ENCODE results near the gene GMDS. TPM values are rescaled to one million over a fixed set of nuclear protein-coding genes. Genes with fewer than 3 reads are reported as not detected.

The GMDS gene
- total and polyA plus RNA-seq, 2 of the 8 experiments (the other 6 are each of a cell fraction or from before 2014, with no cell fraction given) = 16.8 to 50.0 TPM

DNA sequence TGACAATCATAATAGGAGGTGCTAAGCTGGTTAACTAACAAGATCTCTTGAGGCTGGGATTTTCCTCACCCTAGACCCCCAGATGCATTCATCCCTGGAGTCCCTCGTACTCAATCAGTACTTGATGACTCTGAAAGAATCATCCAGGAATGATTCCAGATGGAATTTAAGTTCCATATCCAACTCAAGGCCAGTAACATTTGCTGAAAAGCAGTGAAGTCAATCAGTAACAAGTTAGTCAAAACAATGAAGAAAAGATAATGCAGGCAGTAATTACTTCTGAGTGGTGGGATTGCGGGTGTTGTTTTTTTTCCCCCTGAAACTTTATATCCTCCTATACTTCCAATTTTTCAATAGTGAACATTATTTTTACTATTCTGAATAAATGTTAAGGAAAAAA, 18.6 kb downstream of the GMDS start:
- Histone ChIP-seq H2BK20ac (ENCODE audit: low read length) (no peak overlapping the region), H3K4me2 (ENCODE audit: insufficient read depth in 1 of 2, low read depth in 2 of 2, low read length in 2 of 2) (no peak overlapping the region), H3K56ac (replicated peaks; ENCODE audit: insufficient read length, low read depth, low read length) (no peak overlapping the region), H3K9ac (replicated peaks in 1 of 4; ENCODE audit: extremely low read depth in 1 of 4, low read depth in 3 of 4, low read length in 3 of 4) (no peak overlapping the region), H2BK15ac (ENCODE audit: low read length) (no peak overlapping the region), H4K20me1 (replicated peaks in 1 of 2; ENCODE audit: control insufficient read depth in 1 of 2, insufficient read depth in 2 of 2, low read length in 2 of 2) (peaks cover 0 to 1% of the 10 kb centered on the region in 2 experiments), H4K91ac (replicated peaks; ENCODE audit: insufficient read length, low read length) (no peak overlapping the region), H3K4me3 (ENCODE audit: extremely low read depth in 1 of 4, insufficient read depth in 2 of 4, low read depth in 3 of 4, low read length in 4 of 4) (no peak overlapping the region), H3K36me3 (ENCODE audit: control insufficient read depth in 2 of 4, insufficient read depth in 4 of 4, low read length in 3 of 4) (no peaks in the 10 kb centered on the region), H2AK5ac (ENCODE audit: low read depth, low read length) (no peak overlapping the region), H2AFZ (ENCODE audit: low read length) (no peak overlapping the region), H3K4me1 (replicated peaks in 1 of 4; ENCODE audit: control insufficient read depth in 3 of 4, insufficient read depth in 4 of 4, low read length in 3 of 4) (peaks cover 3 to 16% (median 7%) of the 10 kb centered on the region in 4 experiments; a peak in 5 of 7 replicates), H3K27me3 (replicated peaks in 1 of 4; ENCODE audit: control insufficient read depth in 3 of 4, extremely low read depth in 1 of 4, insufficient read depth in 3 of 4, low read length in 3 of 4) (no peaks in the 10 kb centered on the region), H3K23ac (ENCODE audit: insufficient read length) (no peak overlapping the region), H4K5ac (ENCODE audit: insufficient read length, low read depth, low read length) (no peak overlapping the region), H3K27ac (ENCODE audit: low read depth, low read length) (no peak overlapping the region), H2BK120ac (replicated peaks; ENCODE audit: low read depth, low read length) (no peak overlapping the region), H3K9me3 (ENCODE audit: insufficient read depth in 2 of 2, low read depth in 1 of 2, low read length in 1 of 2) (no peaks in the 10 kb centered on the region), H3K79me2 (ENCODE audit: control insufficient read depth in 1 of 2, insufficient read depth in 2 of 2, low read length in 2 of 2) (peaks cover 0 to 58% of the 10 kb centered on the region in 2 experiments; a peak in 2 of 4 replicates), H4K8ac (ENCODE audit: extremely low read depth, insufficient read depth, low read length) (no peak overlapping the region), H3K14ac (ENCODE audit: insufficient read length) (no peak overlapping the region), H3K18ac (ENCODE audit: extremely low read depth, low read length) (no peak overlapping the region), H3K79me1 (ENCODE audit: low read depth, low read length) (peaks cover 17% of the 10 kb centered on the region), H3K4ac (replicated peaks; ENCODE audit: insufficient read length, low read depth, low read length) (no peak overlapping the region), H2BK5ac (ENCODE audit: low read depth, low read length) (no peak overlapping the region), H3K23me2 (ENCODE audit: low read depth, low read length) (no peaks in the 10 kb centered on the region), H2BK12ac (ENCODE audit: low read depth, low read length) (no peak overlapping the region)
- ChIA-PET CTCF (ENCODE audit: partially characterized antibody) (interaction anchor here (1.0 to 1.5 kb wide), 2 partner anchors 18 to 408 kb away, joined by 3 read pairs; no protein-coding TSS in a partner anchor), POLR2A (ENCODE audit: partially characterized antibody) (interaction anchor here (1.0 kb wide), 1 partner anchor 11 kb away, joined by 4 read pairs; no protein-coding TSS in a partner anchor)
- FAIRE-seq (no peak), DNase-seq (ENCODE audit: low read depth in 1 of 2, low spot score in 2 of 2) (no peak)
- WGBS, 2 experiments (ENCODE audit: extremely low coverage in 1 of 2, insufficient coverage in 1 of 2, insufficient read length in 1 of 2, insufficient replicate concordance in 2 of 2, low coverage in 1 of 2, low lambda C conversion rate in 2 of 2, missing lambda C conversion rate in 1 of 2) = 92% methylated on average over 2 of the region's 2 CpGs; no CpG with 5 or more reads in 1 of the 2 experiments
- no peak for TF ChIP-seq RFX5 (IDR thresholded peaks at IDR 0.05; ENCODE audit: borderline replicate concordance, low read depth, low read length)
- no peak for TF ChIP-seq RXRA (IDR thresholded peaks at IDR 0.05; ENCODE audit: insufficient read depth, low read depth, low read length)
- TF ChIP-seq CBX8 (IDR thresholded peaks at IDR 0.05; ENCODE audit: borderline replicate concordance, low read depth, low read length) = no peak
- no peak for TF ChIP-seq ZNF274 (IDR thresholded peaks at IDR 0.05; ENCODE audit: borderline replicate concordance, extremely low read depth, low read length)
- no peak for TF ChIP-seq SP4 (IDR thresholded peaks at IDR 0.05; ENCODE audit: low read length)
- no peak for TF ChIP-seq CHD1 (IDR thresholded peaks at IDR 0.05; ENCODE audit: low read depth, low read length)
- no peak for TF ChIP-seq FOSL1 (IDR thresholded peaks at IDR 0.05; ENCODE audit: insufficient read depth, low read depth, low read length)
- no peak for TF ChIP-seq RAD21 (IDR thresholded peaks at IDR 0.05 in 1 of 2, conservative IDR thresholded peaks at IDR 0.05 in 1 of 2; ENCODE audit: low read depth in 2 of 2, low read length in 2 of 2)
- no peak for TF ChIP-seq ASH2L (IDR thresholded peaks at IDR 0.05; ENCODE audit: low read length)
- TF ChIP-seq SAP30 (IDR thresholded peaks at IDR 0.05; ENCODE audit: insufficient read depth, insufficient replicate concordance, low read length) = no peak
